Neural cell (in vitro differentiated cells): ENCODE results near the gene PHF21B. TPM values are rescaled to one million over a fixed set of nuclear protein-coding genes. Genes with fewer than 3 reads are reported as not detected.

Experiments
- H2AFZ ChIP-seq: fragments of 200-600, 300-800 bp; sonication (generic), shearing (Covaris generic); 2 replicates; pipeline ENCODE4 v1.6.0; 2014; ENCODE audit warnings: low read depth, mild to moderate bottlenecking, antibody characterized with exemption, low read length, moderate library complexity
- H3F3A ChIP-seq: fragments of 200-600 bp; shearing (Covaris generic); 2 replicates; pipeline ENCODE4 v1.6.1; 2016; ENCODE audit warnings: mild to moderate bottlenecking, moderate library complexity, mixed read lengths, antibody characterized with exemption, low read length; ENCODE audit not compliant: insufficient read depth, poor library complexity, severe bottlenecking
- H3K27ac ChIP-seq: fragments of 200-600, 300-800 bp; sonication (generic), shearing (Covaris generic); 2 replicates; pipeline ENCODE4 v1.5.1; 2014; ENCODE audit warnings: mild to moderate bottlenecking, low read length, moderate library complexity
- H3K27me3 ChIP-seq: fragments of 300-800, 200-600 bp; sonication (generic), shearing (Covaris generic); 2 replicates; pipeline ENCODE4 v1.6.0; 2014; ENCODE audit warnings: mild to moderate bottlenecking, low read depth, low read length, moderate library complexity; ENCODE audit not compliant: insufficient read depth
- H3K36me3 ChIP-seq: fragments of 300-800, 200-600 bp; sonication (generic), shearing (Covaris generic); 2 replicates; pipeline ENCODE4 v1.5.1; 2014; ENCODE audit warnings: mild to moderate bottlenecking, antibody characterized with exemption, low read length, moderate library complexity; ENCODE audit not compliant: insufficient read depth
- H3K4me2 ChIP-seq: fragments of 300-800, 200-600 bp; sonication (generic), shearing (Covaris generic); 2 replicates; pipeline ENCODE4 v1.6.0; 2014; ENCODE audit warnings: mild to moderate bottlenecking, low read length
- H3K4me3 ChIP-seq: fragments of 300-800, 200-600 bp; sonication (generic), shearing (Covaris generic); 2 replicates; pipeline ENCODE4 v1.5.1; 2014; ENCODE audit warnings: mild to moderate bottlenecking, low read length, moderate library complexity
- H3K79me2 ChIP-seq: fragments of 200-600 bp; shearing (Covaris generic); replicated peaks from 2 replicates; pipeline ENCODE4 v1.6.0; 2014; ENCODE audit warnings: mild to moderate bottlenecking, low read length, moderate library complexity; ENCODE audit not compliant: insufficient read depth
- H3K9ac ChIP-seq: fragments of 300-800, 200-600 bp; sonication (generic), shearing (Covaris generic); 2 replicates; pipeline ENCODE4 v1.6.1; 2016; ENCODE audit warnings: mild to moderate bottlenecking, low read length, mixed read lengths
- H3K9me2 ChIP-seq: fragments of 200-600 bp; shearing (Covaris generic); 2 replicates; pipeline ENCODE4 v1.6.1; 2016; ENCODE audit warnings: mild to moderate bottlenecking, low read length, mixed read lengths; ENCODE audit not compliant: insufficient read depth
- H3K9me3 ChIP-seq: fragments of 200-600, 300-800 bp; sonication (generic), shearing (Covaris generic); 2 replicates; pipeline ENCODE4 v1.6.1; 2016; ENCODE audit warnings: mild to moderate bottlenecking, mixed run types, low read length, moderate library complexity, mixed read lengths
- H4K20me1 ChIP-seq: fragments of 200-600 bp; shearing (Covaris generic); 2 replicates; pipeline ENCODE4 v1.6.1; 2016; ENCODE audit warnings: mild to moderate bottlenecking, mixed run types; ENCODE audit not compliant: insufficient read depth
- EP300 ChIP-seq: fragments of 450-650 bp; conservative IDR thresholded peaks from 2 replicates; pipeline ENCODE4 v1.6.1; 2014; ENCODE audit warnings: antibody characterized with exemption, mild to moderate bottlenecking, moderate library complexity; ENCODE audit not compliant: poor library complexity, severe bottlenecking
- EZH2 ChIP-seq: fragments of 200-600, 300-800 bp; shearing (Covaris generic), sonication (generic); IDR thresholded peaks from 2 replicates; pipeline ENCODE4 v1.6.1; 2014; ENCODE audit warnings: antibody characterized with exemption, low read length, borderline replicate concordance, mild to moderate bottlenecking; ENCODE audit not compliant: insufficient read depth, poor library complexity, severe bottlenecking
- MXI1 ChIP-seq: fragments of 450-650 bp; conservative IDR thresholded peaks from 2 replicates; pipeline ENCODE4 v1.6.1; 2014; ENCODE audit warnings: antibody characterized with exemption, mild to moderate bottlenecking; ENCODE audit not compliant: poor library complexity, severe bottlenecking
- POLR2AphosphoS5 ChIP-seq: IDR thresholded peaks from 2 replicates; pipeline ENCODE4 v1.6.1; 2012
- RAD21 ChIP-seq: fragments of 450-650 bp; conservative IDR thresholded peaks from 2 replicates; pipeline ENCODE4 v1.6.1; 2014; ENCODE audit warnings: antibody characterized with exemption, mild to moderate bottlenecking, moderate library complexity
- REST ChIP-seq: IDR thresholded peaks from 2 replicates; pipeline ENCODE4 v1.6.1; 2012; ENCODE audit warnings: borderline replicate concordance
- SMC3 ChIP-seq: fragments of 450-650 bp; conservative IDR thresholded peaks from 2 replicates; pipeline ENCODE4 v1.6.1; 2014; ENCODE audit warnings: antibody characterized with exemption, mild to moderate bottlenecking, moderate library complexity; ENCODE audit not compliant: poor library complexity
- TAF1 ChIP-seq: IDR thresholded peaks from 2 replicates; pipeline ENCODE4 v1.6.1; 2012; ENCODE audit warnings: low read depth
- polyA plus RNA-seq: library from polyadenylated mRNA; depleted of rRNA; stranded (reverse); fragments of >200 nt; gene quantifications from 2 replicates; pipeline ENCODE4 v1.2.3, GENCODE V29; 2014
- TF ChIP-seq, protein P1 (sequence below): fragments of 450-650 bp; IDR thresholded peaks from 2 replicates; pipeline ENCODE4 v1.5.1; 2014; ENCODE audit warnings: antibody characterized with exemption, mild to moderate bottlenecking, moderate library complexity; ENCODE audit not compliant: poor library complexity, severe bottlenecking

PHF21B gene
- polyA plus RNA-seq, 1 donor from 2014 or later = 49.5 TPM

DNA sequence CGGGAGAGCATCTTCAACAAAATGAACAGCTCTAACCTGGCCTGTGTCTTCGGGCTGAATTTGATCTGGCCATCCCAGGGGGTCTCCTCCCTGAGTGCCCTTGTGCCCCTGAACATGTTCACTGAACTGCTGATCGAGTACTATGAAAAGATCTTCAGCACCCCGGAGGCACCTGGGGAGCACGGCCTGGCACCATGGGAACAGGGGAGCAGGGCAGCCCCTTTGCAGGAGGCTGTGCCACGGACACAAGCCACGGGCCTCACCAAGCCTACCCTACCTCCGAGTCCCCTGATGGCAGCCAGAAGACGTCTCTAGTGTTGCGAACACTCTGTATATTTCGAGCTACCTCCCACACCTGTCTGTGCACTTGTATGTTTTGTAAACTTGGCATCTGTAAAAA lies 147.5 kb downstream of the PHF21B start:
- Histone ChIP-seq H3K9me2 (no peaks in the 10 kb centered on the region), H3K27ac (no peak overlapping the region), H3K9me3 (no peaks in the 10 kb centered on the region), H3K4me2 (no peak overlapping the region), H3K4me3 (no peak overlapping the region), H3K9ac (no peak overlapping the region), H4K20me1 (no peaks in the 10 kb centered on the region), H3K36me3 (no peaks in the 10 kb centered on the region), H3K79me2 (no peaks in the 10 kb centered on the region), H3K27me3 (no peaks in the 10 kb centered on the region), H2AFZ (no peak overlapping the region), H3F3A (no peaks in the 10 kb centered on the region)
- no peak for TF ChIP-seq EP300
- TF ChIP-seq RAD21 = no peak
- no peak for TF ChIP-seq POLR2AphosphoS5
- no peak for TF ChIP-seq TAF1
- TF ChIP-seq, protein P1, sequence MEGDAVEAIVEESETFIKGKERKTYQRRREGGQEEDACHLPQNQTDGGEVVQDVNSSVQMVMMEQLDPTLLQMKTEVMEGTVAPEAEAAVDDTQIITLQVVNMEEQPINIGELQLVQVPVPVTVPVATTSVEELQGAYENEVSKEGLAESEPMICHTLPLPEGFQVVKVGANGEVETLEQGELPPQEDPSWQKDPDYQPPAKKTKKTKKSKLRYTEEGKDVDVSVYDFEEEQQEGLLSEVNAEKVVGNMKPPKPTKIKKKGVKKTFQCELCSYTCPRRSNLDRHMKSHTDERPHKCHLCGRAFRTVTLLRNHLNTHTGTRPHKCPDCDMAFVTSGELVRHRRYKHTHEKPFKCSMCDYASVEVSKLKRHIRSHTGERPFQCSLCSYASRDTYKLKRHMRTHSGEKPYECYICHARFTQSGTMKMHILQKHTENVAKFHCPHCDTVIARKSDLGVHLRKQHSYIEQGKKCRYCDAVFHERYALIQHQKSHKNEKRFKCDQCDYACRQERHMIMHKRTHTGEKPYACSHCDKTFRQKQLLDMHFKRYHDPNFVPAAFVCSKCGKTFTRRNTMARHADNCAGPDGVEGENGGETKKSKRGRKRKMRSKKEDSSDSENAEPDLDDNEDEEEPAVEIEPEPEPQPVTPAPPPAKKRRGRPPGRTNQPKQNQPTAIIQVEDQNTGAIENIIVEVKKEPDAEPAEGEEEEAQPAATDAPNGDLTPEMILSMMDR = no peak
- TF ChIP-seq SMC3 = no peak
- TF ChIP-seq REST = no peak
- no peak for TF ChIP-seq MXI1
- no peak for TF ChIP-seq EZH2

DNA sequence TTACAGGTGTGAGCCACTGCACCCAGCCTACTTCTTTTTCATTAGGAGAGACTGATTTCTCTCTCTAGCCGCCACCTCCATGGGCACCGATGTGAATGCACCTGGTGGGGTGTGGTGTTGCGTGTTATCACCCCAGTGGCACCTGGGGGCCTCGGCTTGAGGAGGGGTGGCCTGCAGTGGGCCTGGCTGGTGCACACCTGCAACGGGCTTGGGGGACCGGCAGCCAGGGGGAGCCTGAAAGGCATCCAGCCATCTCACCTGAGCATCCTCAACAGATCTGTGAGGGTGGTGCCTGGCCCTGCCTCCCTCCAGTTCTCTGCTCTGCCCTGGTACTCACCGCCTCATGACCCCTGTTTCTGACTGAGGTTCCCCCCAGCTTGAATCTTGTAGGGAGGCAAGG lies 148.6 kb downstream of the PHF21B start:
- H3K36me3 ChIP-seq = no peaks in the 10 kb centered on the region
- H3K9me3 ChIP-seq = no peaks in the 10 kb centered on the region
- H3K27ac ChIP-seq = no peak overlapping the region
- no peak overlapping the region for H3K9ac ChIP-seq
- H3K4me3 ChIP-seq = no peak overlapping the region
- H3K27me3 ChIP-seq = no peaks in the 10 kb centered on the region
- no peak overlapping the region for H3K4me2 ChIP-seq
- H3K9me2 ChIP-seq = no peaks in the 10 kb centered on the region
- no peak overlapping the region for H2AFZ ChIP-seq
- no peaks in the 10 kb centered on the region for H3F3A ChIP-seq
- H3K79me2 ChIP-seq = no peaks in the 10 kb centered on the region
- TF ChIP-seq TAF1 (no peak), EP300 (no peak), REST (no peak), EZH2 (no peak), POLR2AphosphoS5 (no peak), SMC3 (no peak), MXI1 (no peak), RAD21 (no peak)
- TF ChIP-seq, protein P1 = no peak
- H4K20me1 ChIP-seq = no peaks in the 10 kb centered on the region
